Breast epithelium (tissue), 3 donors: ENCODE results near the gene PPM1A.

Source experiments
- CTCF ChIP-seq, 3 donors: fragments of 450-650 bp; IDR thresholded peaks; one replicate each; pipeline ENCODE4 v1.5.1; 2016 to 2017; ENCODE audit warnings: antibody characterized with exemption in 3 of 3, mild to moderate bottlenecking in 3 of 3, moderate library complexity in 3 of 3
- POLR2A ChIP-seq: fragments of 450-650 bp; IDR thresholded peaks from one replicate; pipeline ENCODE4 v1.6.1; 2016; ENCODE audit warnings: antibody characterized with exemption, mild to moderate bottlenecking, moderate library complexity
- POLR2AphosphoS5 ChIP-seq, 3 donors: sonication (generic); formaldehyde crosslinking; IDR thresholded peaks; one replicate each; pipeline ENCODE4 v1.6.1; 2017; ENCODE audit warnings: antibody characterized with exemption in 3 of 3

- no peak for TF ChIP-seq POLR2A
- TF ChIP-seq POLR2AphosphoS5 (IDR thresholded peaks at IDR 0.05) = no peak
- no peak for TF ChIP-seq CTCF (IDR thresholded peaks at IDR 0.05)
Measured at GRCh38 chr14:60238955-60239354, 10.1 kb upstream of the PPM1A start.
